BJ (cell line): ENCODE measurements around the gene RNF115. TPM values are rescaled to one million over a fixed set of nuclear protein-coding genes. Genes with fewer than 3 reads are reported as not detected.

Experiments used
- CTCF ChIA-PET: fragments of 350-600 bp; formaldehyde crosslinking; extraction: SDS; loops from one replicate; lab custom pipeline; 2021; ENCODE audit warnings: antibody characterized with exemption, inconsistent platforms; lab: Yijun Ruan, JAX
- POLR2A ChIA-PET: fragments of 300-600 bp; sonication (Branson Sonifier 250); formaldehyde crosslinking; extraction: SDS; loops from one replicate; lab custom pipeline; 2021; ENCODE audit warnings: antibody characterized with exemption; lab: Charles Lee
- DNase-seq: peaks from one replicate; pipeline ENCODE4 v3.0.0-alpha.2; 2011; ENCODE audit warnings: low read depth
- H3K27me3 ChIP-seq: 2 replicates; pipeline ENCODE4 v1.6.0; 2011; ENCODE audit warnings: low read length; ENCODE audit not compliant: control insufficient read depth, insufficient read depth
- H3K36me3 ChIP-seq: 2 replicates; pipeline ENCODE4 v1.5.1; 2011; ENCODE audit warnings: low read length; ENCODE audit not compliant: control insufficient read depth, insufficient read depth
- H3K4me3 ChIP-seq: 2 replicates; pipeline ENCODE4 v1.5.1; 2011; ENCODE audit warnings: low read depth, mild to moderate bottlenecking, control low read depth, low read length
- CTCF ChIP-seq: IDR thresholded peaks from 2 replicates; pipeline ENCODE4 v1.5.1; 2011; ENCODE audit warnings: low read depth, mild to moderate bottlenecking, control low read depth, inconsistent platforms, low read length, moderate library complexity; ENCODE audit not compliant: insufficient read depth
- polyA plus RNA-seq: library from polyadenylated mRNA; depleted of rRNA; stranded (reverse); fragments of >200 nt; gene quantifications from 2 replicates; pipeline ENCODE4 v1.2.3, GENCODE V29; 2011; rRNA removed
- small RNA-seq: library from RNA; depleted of rRNA; stranded (forward); fragments of <200 nt; gene quantifications from one replicate; pipeline ENCODE3, GENCODE V24; 2012; ENCODE audit warnings: low replicate concordance, low read depth; ENCODE audit not compliant: insufficient read length

Gene RNF115
- polyA plus RNA-seq, 1 experiment, result 13.4 TPM

GRCh38 chr1:145688924-145689323 is 135.0 kb downstream of the RNF115 start:
- ChIA-PET CTCF (interaction anchor here (1.4 to 2.2 kb wide), 2 partner anchors 15 to 32 kb away, joined by 4 to 8 read pairs; no protein-coding TSS in a partner anchor), POLR2A (no interaction called here)
- DNase-seq, result no peak
- Histone ChIP-seq H3K27me3 (no peaks in the 10 kb centered on the region), H3K36me3 (no peaks in the 10 kb centered on the region), H3K4me3 (no peak overlapping the region)
- no peak for TF ChIP-seq CTCF

Small RNA genes within 50 kb of the gene (small RNA-seq; reads per million reads assigned to genes)
- gene MIR6736, result not detected

Other genes with a start within 250 kb of the RNF115 start
- 14.1 and 24.5 TPM in 2 replicates for gene GPR89A, start 216.1 kb downstream of the RNF115 start, polyA plus RNA-seq
- 0.15 and 0.56 TPM in 2 replicates for gene PDZK1, start 116.7 kb downstream of the RNF115 start, polyA plus RNA-seq
- gene CD160, start 104.6 kb downstream of the RNF115 start, polyA plus RNA-seq, result not detected in 2 replicates
- 56.7 and 58.5 TPM in 2 replicates for gene POLR3C, start 105 bp upstream of the RNF115 start, polyA plus RNA-seq
- 4.3 and 4.5 TPM in 2 replicates for gene NUDT17, start 21.5 kb upstream of the RNF115 start, polyA plus RNA-seq
- gene PIAS3, start 35.0 kb upstream of the RNF115 start, polyA plus RNA-seq, result 30.0 and 38.0 TPM in 2 replicates
- 1.4 and 1.5 TPM in 2 replicates for gene ANKRD35, start 61.8 kb upstream of the RNF115 start, polyA plus RNA-seq
- 0.63 and 0.82 TPM in 2 replicates for gene ITGA10, start 86.0 kb upstream of the RNF115 start, polyA plus RNA-seq
- gene PEX11B, start 94.6 kb upstream of the RNF115 start, polyA plus RNA-seq, result 34.9 and 46.4 TPM in 2 replicates
- 71.2 and 135 TPM in 2 replicates for gene RBM8A, start 103.4 kb upstream of the RNF115 start, polyA plus RNA-seq
- 35.1 and 42.1 TPM in 2 replicates for gene LIX1L, start 133.9 kb upstream of the RNF115 start, polyA plus RNA-seq
- gene ANKRD34A, start 140.5 kb upstream of the RNF115 start, polyA plus RNA-seq, result 1.3 and 1.4 TPM in 2 replicates
- 13.2 and 19.2 TPM in 2 replicates for gene POLR3GL, start 140.6 kb upstream of the RNF115 start, polyA plus RNA-seq
- 212 and 258 TPM in 2 replicates for gene TXNIP, start 172.5 kb upstream of the RNF115 start, polyA plus RNA-seq
- not detected in 2 replicates for gene HJV, start 197.6 kb upstream of the RNF115 start, polyA plus RNA-seq